ENCODE data around the gene METTL13. TPM values are rescaled to one million over a fixed set of nuclear protein-coding genes. Genes with fewer than 3 reads are reported as not detected.

Gene METTL13
- total and polyA plus RNA-seq, 9 of the 15 experiments (the other 6 are each of a cell fraction or from before 2014, with no cell fraction given), result 18.9 to 78.9 (median 54.9) TPM

- peak; percentile 87 for TF ChIP-seq HNRNPLL (IDR thresholded peaks at IDR 0.05; ENCODE audit: low read depth, low read length, poor library complexity, severe bottlenecking)
- no peak for TF ChIP-seq FOXA1 (IDR thresholded peaks at IDR 0.05; ENCODE audit: borderline replicate concordance)
- no peak for TF ChIP-seq ZNF143 (CRISPR knock-in tag; IDR thresholded peaks at IDR 0.05)
- no peak for TF ChIP-seq ZC3H4 (CRISPR knock-in tag; IDR thresholded peaks at IDR 0.05; ENCODE audit: borderline replicate concordance)
- peak; percentile 2; the same call in 1 of the 2 replicates for TF ChIP-seq SMARCE1 (IDR thresholded peaks at IDR 0.05)
- peak; percentile 84 for TF ChIP-seq ZNF12 (CRISPR knock-in tag; IDR thresholded peaks at IDR 0.05)
- TF ChIP-seq CC2D1A (IDR thresholded peaks at IDR 0.05), result peak; percentile 97
- TF ChIP-seq FIP1L1 (IDR thresholded peaks at IDR 0.05; ENCODE audit: low read depth, low read length, poor library complexity, severe bottlenecking), result peak; percentile 49
- no peak for TF ChIP-seq HNRNPL (IDR thresholded peaks at IDR 0.05; ENCODE audit: low read depth, low read length)
- peak; percentile 59 to 67; a peak in 2 of 4 replicates for TF ChIP-seq SIN3A (IDR thresholded peaks at IDR 0.05; ENCODE audit: borderline replicate concordance in 2 of 2, control insufficient read depth in 1 of 2, low read depth in 2 of 2, low read length in 2 of 2)
- no peak for TF ChIP-seq FUS (optimal IDR thresholded peaks at IDR 0.05; ENCODE audit: low read depth, low read length)
- no peak for TF ChIP-seq SMAD2 (IDR thresholded peaks at IDR 0.05; ENCODE audit: low read depth, low read length)
- no peak for TF ChIP-seq SREBF1 (IDR thresholded peaks at IDR 0.05; ENCODE audit: borderline replicate concordance, low read depth, low read length)
- TF ChIP-seq IRF9 (tag; IDR thresholded peaks at IDR 0.05), result no peak
- no peak for TF ChIP-seq XRCC4 (IDR thresholded peaks at IDR 0.05; ENCODE audit: extremely low read depth, insufficient read depth, insufficient read length)
- no peak for TF ChIP-seq PURB (CRISPR knock-in tag; IDR thresholded peaks at IDR 0.05; ENCODE audit: low read depth)
- no peak for TF ChIP-seq EZH2 (IDR thresholded peaks at IDR 0.05; ENCODE audit: borderline replicate concordance, low read depth, low read length)
- TF ChIP-seq ELF2 (CRISPR knock-in tag; IDR thresholded peaks at IDR 0.05), result peak; percentile 92
- TF ChIP-seq UBTF (IDR thresholded peaks at IDR 0.05; ENCODE audit: borderline replicate concordance in 1 of 2, low read depth in 2 of 2, low read length in 2 of 2), result peak; percentile 60 to 88; a peak in 3 of 4 replicates
- TF ChIP-seq SP1 (CRISPR knock-in tag; IDR thresholded peaks at IDR 0.05), result peak; percentile 90
- no peak for TF ChIP-seq RFX1 (IDR thresholded peaks at IDR 0.05)
- peak in 1 of 3 experiments; percentile 7; a peak in 1 of 6 replicates for TF ChIP-seq CTCF (IDR thresholded peaks at IDR 0.05 in 2 of 3, conservative IDR thresholded peaks at IDR 0.05 in 1 of 3; ENCODE audit: insufficient read depth in 2 of 3, low read depth in 1 of 3, low read length in 3 of 3)
- no peak for TF ChIP-seq ZKSCAN8 (CRISPR knock-in tag; IDR thresholded peaks at IDR 0.05)
- no peak for TF ChIP-seq ZNF24 (IDR thresholded peaks at IDR 0.05)
Measured at GRCh38 chr1:171781176-171781875, at the start of gene METTL13 (continued).
